Liver (tissue), 9 donors: ENCODE measurements around the gene TLNRD1. TPM values are rescaled to one million over a fixed set of nuclear protein-coding genes. Genes with fewer than 3 reads are reported as not detected.

Experiments
- DNase-seq: peaks from one replicate; pipeline ENCODE4 v3.0.0-alpha.2; 2017; ENCODE audit warnings: low spot score
- H3K27ac ChIP-seq, 2 donors: one replicate each; pipeline ENCODE4 v1.7.0; 2013; ENCODE audit warnings: inconsistent platforms in 2 of 2, low read length in 2 of 2, control low read depth in 1 of 2, low read depth in 1 of 2, mild to moderate bottlenecking in 1 of 2
- H3K27me3 ChIP-seq, 4 donors: one replicate each; pipeline versions ENCODE4 v1.6.1 to v1.7.0; 2013; ENCODE audit warnings: low read length in 3 of 4, inconsistent platforms in 1 of 4, mild to moderate bottlenecking in 1 of 4, moderate library complexity in 1 of 4; ENCODE audit not compliant: control insufficient read depth in 4 of 4, insufficient read depth in 4 of 4
- H3K36me3 ChIP-seq, 4 donors: one replicate each; pipeline versions ENCODE4 v1.6.1 to v1.7.0; 2013; ENCODE audit warnings: low read length in 3 of 4, mild to moderate bottlenecking in 3 of 4, low read depth in 1 of 4, moderate library complexity in 1 of 4; ENCODE audit not compliant: control insufficient read depth in 4 of 4, insufficient read depth in 3 of 4
- H3K4me1 ChIP-seq, 4 donors: one replicate each; pipeline versions ENCODE4 v1.6.1 to v1.7.0; 2013; ENCODE audit warnings: low read length in 3 of 4, mild to moderate bottlenecking in 3 of 4, moderate library complexity in 1 of 4; ENCODE audit not compliant: control insufficient read depth in 4 of 4, insufficient read depth in 4 of 4
- H3K4me3 ChIP-seq, 3 donors: one replicate each; pipeline versions ENCODE4 v1.6.1 to v1.7.0; 2013; ENCODE audit warnings: low read length in 3 of 3, control low read depth in 1 of 3, low read depth in 1 of 3, mild to moderate bottlenecking in 1 of 3
- H3K9ac ChIP-seq, 2 donors: one replicate each; pipeline ENCODE4 v1.7.0; 2013; ENCODE audit warnings: low read length in 2 of 2, mild to moderate bottlenecking in 2 of 2, moderate library complexity in 2 of 2, control low read depth in 1 of 2, low read depth in 1 of 2
- H3K9me3 ChIP-seq, 4 donors: one replicate each; pipeline versions ENCODE4 v1.6.1 to v1.7.0; 2013; ENCODE audit warnings: low read length in 3 of 4; ENCODE audit not compliant: control insufficient read depth in 4 of 4
- EGR1 ChIP-seq, 2 donors: IDR thresholded peaks; 2 replicates each; pipeline ENCODE4 v1.6.1; 2016 to 2018; ENCODE audit warnings: antibody characterized with exemption in 2 of 2, low read depth in 2 of 2
- FOXA1 ChIP-seq: IDR thresholded peaks from 2 replicates; pipeline ENCODE4 v1.6.1; 2016; ENCODE audit warnings: antibody characterized with exemption
- FOXA2 ChIP-seq: IDR thresholded peaks from 2 replicates; pipeline ENCODE4 v1.6.1; 2016; ENCODE audit warnings: antibody characterized with exemption
- GABPA ChIP-seq, 2 donors: IDR thresholded peaks in 1 of 2; conservative IDR thresholded peaks in 1 of 2; 2 replicates each; pipeline ENCODE4 v1.6.1; 2016; ENCODE audit warnings: antibody characterized with exemption in 2 of 2, mild to moderate bottlenecking in 1 of 2, moderate library complexity in 1 of 2
- HNF4A ChIP-seq, 2 donors: conservative IDR thresholded peaks; 2 replicates each; pipeline ENCODE4 v1.6.1; 2016; ENCODE audit warnings: antibody characterized with exemption in 2 of 2, mild to moderate bottlenecking in 2 of 2
- HNF4G ChIP-seq: IDR thresholded peaks from 2 replicates; pipeline ENCODE4 v1.6.1; 2016; ENCODE audit warnings: antibody characterized with exemption
- JUND ChIP-seq, 2 donors: IDR thresholded peaks; 2 replicates each; pipeline ENCODE4 v1.6.1; 2016; ENCODE audit warnings: antibody characterized with exemption in 2 of 2
- RAD21 ChIP-seq, 2 donors: IDR thresholded peaks; 2 replicates each; pipeline ENCODE4 v1.6.1; 2016; ENCODE audit warnings: antibody characterized with exemption in 2 of 2, mild to moderate bottlenecking in 2 of 2
- RXRA ChIP-seq, 2 donors: IDR thresholded peaks; 2 replicates each; pipeline ENCODE4 v1.6.1; 2017 to 2018; ENCODE audit warnings: antibody characterized with exemption in 2 of 2, mild to moderate bottlenecking in 1 of 2
- SP1 ChIP-seq: IDR thresholded peaks from 2 replicates; pipeline ENCODE4 v1.6.1; 2018; ENCODE audit warnings: antibody characterized with exemption, mild to moderate bottlenecking
- TAF1 ChIP-seq: conservative IDR thresholded peaks from 2 replicates; pipeline ENCODE4 v1.6.1; 2016; ENCODE audit warnings: antibody characterized with exemption, mild to moderate bottlenecking
- YY1 ChIP-seq: IDR thresholded peaks from 2 replicates; pipeline ENCODE4 v1.6.1; 2016; ENCODE audit warnings: antibody characterized with exemption, mild to moderate bottlenecking
- WGBS: extraction: QIAGEN DNeasy Blood & Tissue Kit; methylation state at CpG from one replicate; pipeline ENCODE4 v1.1.7; 2013; 5-methylcytosine and 5-hydroxymethylcytosine counted together
- polyA plus RNA-seq, 2 donors: library from polyadenylated mRNA; stranded (reverse) in 1 of 2; unstranded in 1 of 2; fragments of 200-250 nt in 1 of 2; fragments of >200 nt in 1 of 2; fragmentation: Nextera tagmentation in 1 of 2; extraction: Ambion mirVana in 1 of 2; gene quantifications; one replicate each; pipeline versions ENCODE4 v1.2.1 to v1.2.3, GENCODE V29; 2013 to 2015
- total RNA-seq, 2 donors: library from RNA; depleted of rRNA; stranded (reverse); fragments of >200 nt; gene quantifications; one replicate each; pipeline ENCODE4 v1.2.3, GENCODE V29; 2014
- TF ChIP-seq, protein P1 (sequence below): IDR thresholded peaks from 2 replicates; pipeline ENCODE4 v1.6.1; 2016; ENCODE audit warnings: antibody characterized with exemption
- TF ChIP-seq, protein P2 (sequence below): IDR thresholded peaks from 2 replicates; pipeline ENCODE4 v1.6.1; 2016; ENCODE audit warnings: antibody characterized with exemption, mild to moderate bottlenecking
- TF ChIP-seq, protein P3 (sequence below): fragments of 150-350 bp; IDR thresholded peaks from 2 replicates; pipeline ENCODE4 v1.5.1; 2017; ENCODE audit warnings: improper control_type of control experiment, low read depth, low read length; ENCODE audit not compliant: missing input control
- TF ChIP-seq, protein P4 (sequence below): IDR thresholded peaks from 2 replicates; pipeline ENCODE4 v1.6.1; 2016; ENCODE audit warnings: antibody characterized with exemption
- donor health status: healthy.
- donor health status: healthy.
- donor health status: healthy.
- donor health status: healthy.
- donor health status: healthy.

TLNRD1 gene
- total and polyA plus RNA-seq, 4 donors: 1.1 to 5.8 (median 3.2) TPM

DNA sequence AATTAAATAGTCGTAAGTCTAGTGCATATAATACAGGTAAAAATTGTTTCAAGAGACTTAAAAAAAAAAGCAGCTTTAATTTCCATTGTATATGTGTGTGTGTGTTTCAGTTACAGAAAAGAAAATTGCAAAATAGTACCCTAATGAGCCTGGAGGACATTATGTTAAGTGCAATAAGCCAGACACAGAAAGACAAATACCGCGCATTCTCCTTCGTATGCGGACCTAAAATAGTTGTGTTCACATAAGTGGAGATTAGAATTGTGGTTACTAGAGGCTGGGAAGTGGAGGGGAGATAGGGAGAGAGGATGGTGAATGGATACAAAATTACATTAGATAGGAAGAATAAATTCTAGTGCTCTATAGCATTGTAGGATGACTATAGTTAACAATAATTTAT lies 14.7 kb upstream of the TLNRD1 start:
- H3K4me3 ChIP-seq: no peak overlapping the region
- TF ChIP-seq, protein P1, sequence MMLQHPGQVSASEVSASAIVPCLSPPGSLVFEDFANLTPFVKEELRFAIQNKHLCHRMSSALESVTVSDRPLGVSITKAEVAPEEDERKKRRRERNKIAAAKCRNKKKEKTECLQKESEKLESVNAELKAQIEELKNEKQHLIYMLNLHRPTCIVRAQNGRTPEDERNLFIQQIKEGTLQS: no peak
- TF ChIP-seq, protein P2, sequence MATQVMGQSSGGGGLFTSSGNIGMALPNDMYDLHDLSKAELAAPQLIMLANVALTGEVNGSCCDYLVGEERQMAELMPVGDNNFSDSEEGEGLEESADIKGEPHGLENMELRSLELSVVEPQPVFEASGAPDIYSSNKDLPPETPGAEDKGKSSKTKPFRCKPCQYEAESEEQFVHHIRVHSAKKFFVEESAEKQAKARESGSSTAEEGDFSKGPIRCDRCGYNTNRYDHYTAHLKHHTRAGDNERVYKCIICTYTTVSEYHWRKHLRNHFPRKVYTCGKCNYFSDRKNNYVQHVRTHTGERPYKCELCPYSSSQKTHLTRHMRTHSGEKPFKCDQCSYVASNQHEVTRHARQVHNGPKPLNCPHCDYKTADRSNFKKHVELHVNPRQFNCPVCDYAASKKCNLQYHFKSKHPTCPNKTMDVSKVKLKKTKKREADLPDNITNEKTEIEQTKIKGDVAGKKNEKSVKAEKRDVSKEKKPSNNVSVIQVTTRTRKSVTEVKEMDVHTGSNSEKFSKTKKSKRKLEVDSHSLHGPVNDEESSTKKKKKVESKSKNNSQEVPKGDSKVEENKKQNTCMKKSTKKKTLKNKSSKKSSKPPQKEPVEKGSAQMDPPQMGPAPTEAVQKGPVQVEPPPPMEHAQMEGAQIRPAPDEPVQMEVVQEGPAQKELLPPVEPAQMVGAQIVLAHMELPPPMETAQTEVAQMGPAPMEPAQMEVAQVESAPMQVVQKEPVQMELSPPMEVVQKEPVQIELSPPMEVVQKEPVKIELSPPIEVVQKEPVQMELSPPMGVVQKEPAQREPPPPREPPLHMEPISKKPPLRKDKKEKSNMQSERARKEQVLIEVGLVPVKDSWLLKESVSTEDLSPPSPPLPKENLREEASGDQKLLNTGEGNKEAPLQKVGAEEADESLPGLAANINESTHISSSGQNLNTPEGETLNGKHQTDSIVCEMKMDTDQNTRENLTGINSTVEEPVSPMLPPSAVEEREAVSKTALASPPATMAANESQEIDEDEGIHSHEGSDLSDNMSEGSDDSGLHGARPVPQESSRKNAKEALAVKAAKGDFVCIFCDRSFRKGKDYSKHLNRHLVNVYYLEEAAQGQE: no peak
- no peak for TF ChIP-seq FOXA1
- no peak for TF ChIP-seq RAD21 (IDR thresholded peaks at IDR 0.05)
- no peak for TF ChIP-seq EGR1 (IDR thresholded peaks at IDR 0.05; ENCODE audit: low read depth in 2 of 2)
- TF ChIP-seq YY1: no peak
- TF ChIP-seq JUND (IDR thresholded peaks at IDR 0.05): no peak
- no peak for TF ChIP-seq SP1
- TF ChIP-seq, protein P3, sequence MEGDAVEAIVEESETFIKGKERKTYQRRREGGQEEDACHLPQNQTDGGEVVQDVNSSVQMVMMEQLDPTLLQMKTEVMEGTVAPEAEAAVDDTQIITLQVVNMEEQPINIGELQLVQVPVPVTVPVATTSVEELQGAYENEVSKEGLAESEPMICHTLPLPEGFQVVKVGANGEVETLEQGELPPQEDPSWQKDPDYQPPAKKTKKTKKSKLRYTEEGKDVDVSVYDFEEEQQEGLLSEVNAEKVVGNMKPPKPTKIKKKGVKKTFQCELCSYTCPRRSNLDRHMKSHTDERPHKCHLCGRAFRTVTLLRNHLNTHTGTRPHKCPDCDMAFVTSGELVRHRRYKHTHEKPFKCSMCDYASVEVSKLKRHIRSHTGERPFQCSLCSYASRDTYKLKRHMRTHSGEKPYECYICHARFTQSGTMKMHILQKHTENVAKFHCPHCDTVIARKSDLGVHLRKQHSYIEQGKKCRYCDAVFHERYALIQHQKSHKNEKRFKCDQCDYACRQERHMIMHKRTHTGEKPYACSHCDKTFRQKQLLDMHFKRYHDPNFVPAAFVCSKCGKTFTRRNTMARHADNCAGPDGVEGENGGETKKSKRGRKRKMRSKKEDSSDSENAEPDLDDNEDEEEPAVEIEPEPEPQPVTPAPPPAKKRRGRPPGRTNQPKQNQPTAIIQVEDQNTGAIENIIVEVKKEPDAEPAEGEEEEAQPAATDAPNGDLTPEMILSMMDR: no peak
- TF ChIP-seq HNF4A (conservative IDR thresholded peaks at IDR 0.05): no peak
- TF ChIP-seq FOXA2: no peak
- TF ChIP-seq GABPA (IDR thresholded peaks at IDR 0.05 in 1 of 2, conservative IDR thresholded peaks at IDR 0.05 in 1 of 2): no peak
- peaks cover 2 to 26% (median 19%) of the 10 kb centered on the region in 4 donors for H3K4me1 ChIP-seq
- H3K27me3 ChIP-seq: no peaks in the 10 kb centered on the region
- peaks cover 0 to 5% (median 1%) of the 10 kb centered on the region in 4 donors for H3K36me3 ChIP-seq
- no peak overlapping the region for H3K27ac ChIP-seq
- H3K9ac ChIP-seq: no peak overlapping the region
- H3K9me3 ChIP-seq: no peaks in the 10 kb centered on the region
- 92% methylated on average over 5 of the region's 5 CpGs for WGBS
- DNase-seq: no peak

DNA sequence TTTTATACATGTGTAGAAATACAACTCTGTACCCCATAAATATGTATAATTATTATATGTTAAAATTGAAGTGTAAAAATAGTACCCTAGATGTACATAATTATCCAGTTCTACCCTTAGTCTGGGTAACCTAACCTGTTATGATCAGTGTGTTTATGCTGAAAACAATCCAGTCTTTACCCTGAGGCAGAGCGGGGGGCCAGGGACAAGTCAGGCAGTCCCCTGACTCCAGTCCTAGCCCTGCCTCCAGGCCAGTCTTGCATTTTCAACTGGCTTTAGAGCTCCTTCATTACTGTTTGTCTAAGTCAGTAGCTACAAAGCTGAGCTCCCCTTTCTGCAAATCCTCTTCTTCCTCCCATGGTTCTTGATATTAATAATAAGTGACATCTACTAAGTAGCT lies 14.2 kb upstream of the TLNRD1 start:
- H3K4me1 ChIP-seq: peaks cover 2 to 26% (median 19%) of the 10 kb centered on the region in 4 donors

More for the DNA sequence above, 14.2 kb upstream of the TLNRD1 start:
- no peaks in the 10 kb centered on the region for H3K9me3 ChIP-seq
- no peak overlapping the region for H3K27ac ChIP-seq
- no peak overlapping the region for H3K4me3 ChIP-seq
- H3K27me3 ChIP-seq: no peaks in the 10 kb centered on the region
- no peak overlapping the region for H3K9ac ChIP-seq
- DNase-seq: no peak
- 94% methylated on average over 1 of the region's 1 CpG for WGBS
- TF ChIP-seq, protein P4, sequence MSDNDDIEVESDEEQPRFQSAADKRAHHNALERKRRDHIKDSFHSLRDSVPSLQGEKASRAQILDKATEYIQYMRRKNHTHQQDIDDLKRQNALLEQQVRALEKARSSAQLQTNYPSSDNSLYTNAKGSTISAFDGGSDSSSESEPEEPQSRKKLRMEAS: no peak
- TF ChIP-seq GABPA (IDR thresholded peaks at IDR 0.05 in 1 of 2, conservative IDR thresholded peaks at IDR 0.05 in 1 of 2): no peak
- no peak for TF ChIP-seq HNF4A (conservative IDR thresholded peaks at IDR 0.05)
- TF ChIP-seq RXRA (IDR thresholded peaks at IDR 0.05): no peak
- TF ChIP-seq, protein P1: no peak
- no peak for TF ChIP-seq TAF1
- TF ChIP-seq YY1: no peak
- no peak for TF ChIP-seq HNF4G
- TF ChIP-seq EGR1 (IDR thresholded peaks at IDR 0.05; ENCODE audit: low read depth in 2 of 2): no peak
- peaks cover 0 to 5% (median 1%) of the 10 kb centered on the region in 4 donors for H3K36me3 ChIP-seq
